K562 treated with DMSO at 1 percent for 4 hours (cell line): ENCODE measurements around the gene NIPAL3. TPM values are rescaled to one million over a fixed set of nuclear protein-coding genes. Genes with fewer than 3 reads are reported as not detected.

ENCODE experiments used
- total RNA-seq: library from RNA; unstranded; fragments of 300-600 nt; gene quantifications from 2 replicates; pipeline ENCODE4 v1.2.3, GENCODE V29; 2022; ENCODE audit not compliant: insufficient read depth

The NIPAL3 gene
- 19.7 and 21.1 TPM in 2 replicates for total RNA-seq

GRCh38 chr1:24415334-24415909, at the start of gene NIPAL3:
TSS of gene NIPAL3 (plus strand) at chr1:24415802. CDS start at chr1:24419548, 3,746 bp downstream.

GRCh38 chr1:24413350-24414163, 2.0 kb upstream of the NIPAL3 start, which contains the start of gene STPG1:
TSS of gene STPG1 (minus strand) at chr1:24413782. CDS start at chr1:24401388, 12,394 bp downstream.

GRCh38 chr1:24502709-24503058, 87.1 kb downstream of the NIPAL3 start, which contains the start of gene RCAN3:
TSS of gene RCAN3 (plus strand) at chr1:24502836. CDS start at chr1:24514373, 11,537 bp downstream.

Other genes with a start within 250 kb of the NIPAL3 start
- gene IFNLR1, start 228.5 kb upstream of the NIPAL3 start, total RNA-seq, result not detected in 2 replicates
- gene GRHL3, start 96.4 kb upstream of the NIPAL3 start, total RNA-seq, result not detected in 2 replicates
- gene STPG1, start 2.0 kb upstream of the NIPAL3 start, total RNA-seq, result 3.8 and 5.3 TPM in 2 replicates
- 1.5 and 2.7 TPM in 2 replicates for gene RCAN3, start 87.0 kb downstream of the NIPAL3 start, total RNA-seq
- not detected in 2 replicates for gene NCMAP, start 140.3 kb downstream of the NIPAL3 start, total RNA-seq
- 63.3 and 102 TPM in 2 replicates for gene SRRM1, start 227.5 kb downstream of the NIPAL3 start, total RNA-seq